ENCODE results near the gene ZNF467.

The ZNF467 gene

GRCh38 chr7:149819141-149819960, 46.0 kb upstream of the ZNF467 start:
- DNase-seq (ENCODE audit: extremely low spot score): no peak
- CTCF ChIA-PET: interaction anchor here (1.3 kb wide), 1 partner anchor 77 kb away, joined by 3 read pairs; no protein-coding TSS in a partner anchor
- TF ChIP-seq CTCF (IDR thresholded peaks at IDR 0.05; ENCODE audit: control extremely low read depth, extremely low read depth, low read depth, missing control alignments): no peak
- POLR2A ChIA-PET: no interaction called here

DNA sequence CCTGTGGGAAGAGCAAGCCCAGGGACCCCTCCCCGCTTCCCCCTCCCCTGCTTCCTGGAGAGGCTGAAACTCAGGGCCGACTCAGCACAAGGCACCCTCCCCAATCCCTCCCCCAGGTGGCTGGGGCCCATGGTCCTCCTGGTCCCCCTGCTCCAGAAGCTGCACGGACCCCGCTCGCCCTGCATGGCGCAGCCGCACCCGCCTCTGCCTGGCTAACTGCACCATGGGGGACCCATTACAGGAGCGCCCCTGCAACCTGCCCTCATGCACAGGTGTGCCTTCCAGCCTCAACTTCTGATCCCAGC, 45.1 kb upstream of the ZNF467 start:
- DNase-seq (ENCODE audit: extremely low spot score): no peak
- TF ChIP-seq CTCF (IDR thresholded peaks at IDR 0.05; ENCODE audit: control extremely low read depth, extremely low read depth, low read depth, missing control alignments): no peak
- ChIA-PET POLR2A (no interaction called here), CTCF (no interaction called here)

DNA sequence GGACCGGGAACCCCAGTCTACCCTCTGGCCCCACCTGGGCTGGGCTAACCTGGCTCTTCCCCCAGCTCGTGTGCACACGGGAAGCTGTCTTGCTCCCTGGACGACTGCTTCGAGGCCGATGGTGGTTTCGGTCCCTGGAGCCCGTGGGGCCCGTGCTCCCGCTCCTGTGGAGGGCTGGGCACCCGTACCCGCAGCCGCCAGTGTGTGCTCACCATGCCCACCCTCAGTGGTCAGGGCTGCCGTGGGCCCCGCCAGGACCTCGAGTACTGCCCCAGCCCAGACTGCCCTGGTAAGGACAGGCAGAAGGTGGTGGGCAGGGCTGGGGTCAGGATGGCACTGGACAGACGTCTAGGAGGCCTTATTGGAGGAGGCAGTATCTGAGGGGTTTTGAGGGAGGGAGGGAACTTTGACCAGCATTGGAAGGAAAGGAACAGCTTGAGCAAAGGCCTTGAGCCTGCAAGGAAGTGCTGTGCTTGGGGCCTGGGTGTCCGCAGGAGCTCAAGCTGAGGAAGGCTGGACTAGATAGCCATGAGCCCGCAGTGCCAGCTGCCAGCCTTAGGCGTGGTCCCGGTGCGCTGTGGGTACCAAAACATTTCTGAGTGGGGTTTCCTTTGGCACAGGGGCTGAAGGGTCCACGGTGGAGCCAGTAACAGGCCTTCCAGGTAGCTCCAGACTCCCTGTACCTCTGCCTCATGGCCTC, 44.6 kb upstream of the ZNF467 start:
- ChIA-PET POLR2A (no interaction called here), CTCF (interaction anchor here (1.2 kb wide), 1 partner anchor 12 kb away, joined by 3 read pairs; no protein-coding TSS in a partner anchor)
- TF ChIP-seq CTCF (IDR thresholded peaks at IDR 0.05; ENCODE audit: control extremely low read depth, extremely low read depth, low read depth, missing control alignments): no peak
- DNase-seq (ENCODE audit: extremely low spot score): no peak

- DNase-seq (ENCODE audit: extremely low spot score): no peak
- no peak for TF ChIP-seq CTCF (IDR thresholded peaks at IDR 0.05; ENCODE audit: control extremely low read depth, extremely low read depth, low read depth, missing control alignments)
- ChIA-PET POLR2A (no interaction called here), CTCF (interaction anchor here (1.2 kb wide), 1 partner anchor 12 kb away, joined by 3 read pairs; no protein-coding TSS in a partner anchor)
These were observed 43.9 kb upstream of the ZNF467 start for GRCh38 chr7:149817301-149817771.

DNA sequence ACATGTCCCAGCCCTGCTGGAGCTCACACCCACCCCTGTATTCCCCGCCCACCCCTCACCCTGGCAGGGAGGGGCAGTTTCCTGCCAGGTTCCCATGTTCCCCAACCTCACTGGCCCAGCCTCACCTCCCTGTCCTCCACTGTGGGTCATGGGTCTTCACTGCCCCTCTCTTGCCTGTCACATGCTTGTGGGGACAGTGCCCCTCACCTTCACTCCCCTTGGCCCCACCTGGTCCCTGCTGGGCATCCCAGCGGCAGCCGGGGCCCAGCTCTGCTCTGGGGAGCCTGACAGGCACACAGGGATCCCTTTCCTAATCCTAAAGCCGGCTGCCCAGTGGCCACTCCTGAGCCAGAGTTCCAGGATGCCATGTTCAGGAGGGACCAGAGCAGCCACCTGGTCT, 43.4 kb upstream of the ZNF467 start:
- CTCF ChIA-PET: interaction anchor here (1.2 kb wide), 1 partner anchor 11 kb away, joined by 3 read pairs; no protein-coding TSS in a partner anchor
- no peak for DNase-seq (ENCODE audit: extremely low spot score)
- POLR2A ChIA-PET: no interaction called here
- TF ChIP-seq CTCF (IDR thresholded peaks at IDR 0.05; ENCODE audit: control extremely low read depth, extremely low read depth, low read depth, missing control alignments): no peak

- ChIA-PET POLR2A (no interaction called here), CTCF (interaction anchor here (1.1 kb wide), 1 partner anchor 9 kb away, joined by 3 read pairs; no protein-coding TSS in a partner anchor)
- no peak for TF ChIP-seq CTCF (IDR thresholded peaks at IDR 0.05; ENCODE audit: control extremely low read depth, extremely low read depth, low read depth, missing control alignments)
- no peak for DNase-seq (ENCODE audit: extremely low spot score)
These were observed 42.9 kb upstream of the ZNF467 start for GRCh38 chr7:149816267-149816751.
